SK-N-SH (cell line): ENCODE results near the gene TBX21. TPM values are rescaled to one million over a fixed set of nuclear protein-coding genes. Genes with fewer than 3 reads are reported as not detected.

Experiments used
- CTCF ChIA-PET: fragments of 300-600, 350-600 bp; formaldehyde crosslinking; extraction: SDS; loops from one replicate; lab custom pipeline; 2021; lab: Yijun Ruan, JAX
- POLR2A ChIA-PET: fragments of 350-600 bp; sonication (Branson Sonifier 250); formaldehyde crosslinking; extraction: SDS; loops from one replicate; lab custom pipeline; 2020; ENCODE audit warnings: antibody characterized with exemption, inconsistent platforms; lab: Yijun Ruan, JAX
- DNase-seq: peaks from one replicate; pipeline ENCODE4 v3.0.0; 2012
- H2AFZ ChIP-seq: fragments of 200-600 bp; sonication (generic); 2 replicates; pipeline ENCODE4 v1.8.1; 2016; ENCODE audit warnings: antibody characterized with exemption, mild to moderate bottlenecking, low read depth
- H3F3A ChIP-seq: fragments of 200-600 bp; sonication (generic); replicated peaks from 2 replicates; pipeline ENCODE3; 2016; ENCODE audit warnings: antibody characterized with exemption, mild to moderate bottlenecking; ENCODE audit not compliant: insufficient read depth
- H3K27ac ChIP-seq, 2 experiments: fragments of 200-500 bp in 1 of 2; fragments of 200-600 bp in 1 of 2; sonication (Bioruptor generic) in 1 of 2; sonication (generic), shearing (Covaris generic) in 1 of 2; 2 replicates each; pipeline versions ENCODE4 v1.5.1 to v1.6.1; 2014 to 2016; ENCODE audit warnings: low read depth in 2 of 2, inconsistent platforms in 1 of 2, low read length in 1 of 2, mild to moderate bottlenecking in 1 of 2, mixed read lengths in 1 of 2
- H3K27me3 ChIP-seq: fragments of 200-600 bp; sonication (generic), shearing (Covaris generic); 2 replicates; pipeline ENCODE4 v1.6.1; 2016; ENCODE audit warnings: mixed run types; ENCODE audit not compliant: insufficient read depth
- H3K36me3 ChIP-seq, 2 experiments: fragments of 200-500 bp in 1 of 2; fragments of 200-600 bp in 1 of 2; sonication (Bioruptor generic) in 1 of 2; sonication (generic) in 1 of 2; replicated peaks in 1 of 2; 2 replicates each; pipeline versions ENCODE3 to v1.5.1; 2014 to 2016; ENCODE audit warnings: low read length in 1 of 2, mild to moderate bottlenecking in 1 of 2; ENCODE audit not compliant: insufficient read depth in 2 of 2, control insufficient read depth in 1 of 2
- H3K4me1 ChIP-seq, 2 experiments: fragments of 200-500 bp in 1 of 2; fragments of 200-600 bp in 1 of 2; sonication (Bioruptor generic) in 1 of 2; sonication (generic), shearing (Covaris generic) in 1 of 2; 2 replicates each; pipeline versions ENCODE4 v1.5.1 to v1.6.1; 2014 to 2016; ENCODE audit warnings: low read depth in 1 of 2, low read length in 1 of 2, mixed run types in 1 of 2; ENCODE audit not compliant: insufficient read depth in 2 of 2, control insufficient read depth in 1 of 2
- H3K4me2 ChIP-seq: fragments of 200-600 bp; sonication (generic), shearing (Covaris generic); 2 replicates; pipeline ENCODE4 v1.6.1; 2017; ENCODE audit warnings: mixed run types
- H3K4me3 ChIP-seq, 2 experiments: fragments of 200-500 bp in 1 of 2; fragments of 200-600 bp in 1 of 2; sonication (Bioruptor generic) in 1 of 2; sonication (generic), shearing (Covaris generic) in 1 of 2; 2 replicates each; pipeline versions ENCODE4 v1.5.1 to v1.8.1; 2014 to 2016; ENCODE audit warnings: low read depth in 2 of 2, inconsistent platforms in 1 of 2, low read length in 1 of 2, mild to moderate bottlenecking in 1 of 2, mixed read lengths in 1 of 2, moderate library complexity in 1 of 2
- H3K79me2 ChIP-seq: fragments of 200-600 bp; sonication (generic); 2 replicates; pipeline ENCODE4 v1.8.1; 2017; ENCODE audit warnings: mild to moderate bottlenecking; ENCODE audit not compliant: insufficient read depth
- H3K9ac ChIP-seq: fragments of 200-600 bp; sonication (generic); 2 replicates; pipeline ENCODE4 v1.6.1; 2017; ENCODE audit warnings: mixed run types
- H3K9me2 ChIP-seq: fragments of 200-600 bp; sonication (generic); 2 replicates; pipeline ENCODE4 v1.6.1; 2017; ENCODE audit warnings: mixed run types
- H3K9me3 ChIP-seq: fragments of 200-600 bp; sonication (generic); 2 replicates; pipeline ENCODE4 v1.6.1; 2017; ENCODE audit warnings: mixed run types, mild to moderate bottlenecking, moderate library complexity
- H4K20me1 ChIP-seq: fragments of 200-600 bp; sonication (generic); 2 replicates; pipeline ENCODE4 v1.6.1; 2017; ENCODE audit warnings: mild to moderate bottlenecking, mixed run types; ENCODE audit not compliant: insufficient read depth
- FOSL2 ChIP-seq: IDR thresholded peaks from 2 replicates; pipeline ENCODE4 v1.4.0; 2012; ENCODE audit warnings: low read depth, mild to moderate bottlenecking, moderate library complexity, borderline replicate concordance
- FOXJ3 ChIP-seq: sonication (generic); formaldehyde crosslinking; IDR thresholded peaks from 2 replicates; pipeline ENCODE4 v1.5.1; 2020; ENCODE audit warnings: mild to moderate bottlenecking, missing genetic modification reagents
- GATA2 ChIP-seq: sonication (generic); formaldehyde crosslinking; IDR thresholded peaks from 2 replicates; pipeline ENCODE4 v1.5.0; 2020; ENCODE audit warnings: mild to moderate bottlenecking, missing genetic modification reagents
- MXI1 ChIP-seq: IDR thresholded peaks from 2 replicates; pipeline ENCODE4 v1.6.1; 2012; ENCODE audit warnings: mild to moderate bottlenecking, low read depth, low read length, improper control_type of control experiment
- SIN3A ChIP-seq: IDR thresholded peaks from 2 replicates; pipeline ENCODE4 v1.6.1; 2012; ENCODE audit warnings: low read depth, mild to moderate bottlenecking, low read length, moderate library complexity, borderline replicate concordance
- WGBS: methylation state at CpG from one replicate; pipeline ENCODE4 v1.1.6; 2017; ENCODE audit warnings: low lambda C conversion rate; 5-methylcytosine and 5-hydroxymethylcytosine counted together
- polyA plus RNA-seq, 3 experiments: library from polyadenylated mRNA; depleted of rRNA; stranded (reverse); fragments of >200 nt; gene quantifications; 2 replicates each; pipeline ENCODE4 v1.2.3, GENCODE V29; 2012
- TF ChIP-seq, protein P1 (sequence below): IDR thresholded peaks from 2 replicates; pipeline ENCODE4; 2012
- TF ChIP-seq, protein P2 (sequence below): IDR thresholded peaks from 2 replicates; pipeline ENCODE4 v1.6.1; 2012; ENCODE audit warnings: mild to moderate bottlenecking, low read depth, low read length, moderate library complexity
- TF ChIP-seq, protein P3 (sequence below): IDR thresholded peaks from 2 replicates; pipeline ENCODE4 v1.4.0; 2012; ENCODE audit warnings: low read depth, borderline replicate concordance

Gene TBX21
- polyA plus RNA-seq, 1 of the 3 experiments (the other 2 are of a cell fraction) = not detected

DNA sequence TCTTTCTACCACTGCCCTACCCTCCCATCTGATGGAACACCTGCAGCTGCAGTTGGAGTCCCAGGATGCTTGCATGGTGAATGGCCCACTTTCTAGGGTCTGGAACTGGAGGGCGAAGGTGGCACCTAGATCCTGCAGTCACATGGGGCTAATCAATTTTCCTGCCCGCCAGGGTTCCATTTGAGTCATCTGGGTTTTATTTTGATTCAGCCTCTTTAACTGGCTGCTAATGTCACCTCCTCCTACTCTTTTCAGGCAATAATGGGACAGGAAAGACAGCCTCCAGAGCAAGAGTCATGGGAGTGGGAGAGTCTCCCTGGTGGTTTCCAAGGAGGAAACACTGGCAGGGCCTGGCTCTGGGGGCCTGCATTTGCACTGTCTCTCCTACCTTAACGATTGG is 42.9 kb upstream of the TBX21 start (continued):
- TF ChIP-seq, protein P1, sequence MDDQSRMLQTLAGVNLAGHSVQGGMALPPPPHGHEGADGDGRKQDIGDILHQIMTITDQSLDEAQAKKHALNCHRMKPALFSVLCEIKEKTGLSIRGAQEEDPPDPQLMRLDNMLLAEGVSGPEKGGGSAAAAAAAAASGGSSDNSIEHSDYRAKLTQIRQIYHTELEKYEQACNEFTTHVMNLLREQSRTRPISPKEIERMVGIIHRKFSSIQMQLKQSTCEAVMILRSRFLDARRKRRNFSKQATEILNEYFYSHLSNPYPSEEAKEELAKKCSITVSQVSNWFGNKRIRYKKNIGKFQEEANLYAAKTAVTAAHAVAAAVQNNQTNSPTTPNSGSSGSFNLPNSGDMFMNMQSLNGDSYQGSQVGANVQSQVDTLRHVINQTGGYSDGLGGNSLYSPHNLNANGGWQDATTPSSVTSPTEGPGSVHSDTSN = no peak
- no peak for TF ChIP-seq FOXJ3 (CRISPR knock-in tag)

DNA sequence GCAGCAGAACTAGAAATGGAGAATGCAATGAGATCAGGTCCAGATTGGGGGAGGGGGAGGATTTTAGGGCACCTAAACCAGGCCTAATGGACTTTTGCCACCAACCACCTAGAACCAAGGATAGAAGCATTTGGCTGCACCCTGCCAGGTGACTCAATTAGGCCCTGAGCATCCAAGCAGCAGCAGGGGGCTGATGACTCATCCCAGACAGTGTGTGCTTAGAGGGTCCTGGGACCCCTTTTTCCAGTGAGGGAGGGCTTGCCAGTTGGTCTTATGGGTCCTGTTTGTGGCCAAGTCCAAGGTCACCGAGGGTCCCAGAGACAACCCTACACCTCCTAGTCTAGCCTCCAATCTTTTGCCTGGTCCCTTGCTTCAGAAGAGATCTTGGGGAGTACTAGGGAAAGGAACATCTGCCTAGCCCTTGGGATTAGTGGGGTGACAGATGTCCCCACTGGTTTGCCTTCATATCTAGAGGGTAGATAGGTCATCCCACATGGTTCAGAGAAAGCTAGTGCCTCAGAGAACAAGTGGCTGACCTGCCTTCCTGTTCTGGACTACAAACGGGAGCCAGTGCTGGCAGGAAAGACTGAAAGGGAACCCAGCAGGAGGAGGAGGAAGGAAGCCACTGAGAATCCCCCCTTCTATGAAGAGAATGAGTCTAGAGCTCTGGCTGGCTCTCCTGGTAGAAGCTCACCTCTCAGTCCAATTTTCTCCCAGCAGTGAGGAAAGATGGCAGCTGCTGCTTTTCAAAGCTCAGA is 40.7 kb upstream of the TBX21 start:
- no peak overlapping the region for H3K4me3 ChIP-seq
- TF ChIP-seq FOSL2 (no peak), MXI1 (no peak), SIN3A (no peak), GATA2 (no peak)
- TF ChIP-seq, protein P2, sequence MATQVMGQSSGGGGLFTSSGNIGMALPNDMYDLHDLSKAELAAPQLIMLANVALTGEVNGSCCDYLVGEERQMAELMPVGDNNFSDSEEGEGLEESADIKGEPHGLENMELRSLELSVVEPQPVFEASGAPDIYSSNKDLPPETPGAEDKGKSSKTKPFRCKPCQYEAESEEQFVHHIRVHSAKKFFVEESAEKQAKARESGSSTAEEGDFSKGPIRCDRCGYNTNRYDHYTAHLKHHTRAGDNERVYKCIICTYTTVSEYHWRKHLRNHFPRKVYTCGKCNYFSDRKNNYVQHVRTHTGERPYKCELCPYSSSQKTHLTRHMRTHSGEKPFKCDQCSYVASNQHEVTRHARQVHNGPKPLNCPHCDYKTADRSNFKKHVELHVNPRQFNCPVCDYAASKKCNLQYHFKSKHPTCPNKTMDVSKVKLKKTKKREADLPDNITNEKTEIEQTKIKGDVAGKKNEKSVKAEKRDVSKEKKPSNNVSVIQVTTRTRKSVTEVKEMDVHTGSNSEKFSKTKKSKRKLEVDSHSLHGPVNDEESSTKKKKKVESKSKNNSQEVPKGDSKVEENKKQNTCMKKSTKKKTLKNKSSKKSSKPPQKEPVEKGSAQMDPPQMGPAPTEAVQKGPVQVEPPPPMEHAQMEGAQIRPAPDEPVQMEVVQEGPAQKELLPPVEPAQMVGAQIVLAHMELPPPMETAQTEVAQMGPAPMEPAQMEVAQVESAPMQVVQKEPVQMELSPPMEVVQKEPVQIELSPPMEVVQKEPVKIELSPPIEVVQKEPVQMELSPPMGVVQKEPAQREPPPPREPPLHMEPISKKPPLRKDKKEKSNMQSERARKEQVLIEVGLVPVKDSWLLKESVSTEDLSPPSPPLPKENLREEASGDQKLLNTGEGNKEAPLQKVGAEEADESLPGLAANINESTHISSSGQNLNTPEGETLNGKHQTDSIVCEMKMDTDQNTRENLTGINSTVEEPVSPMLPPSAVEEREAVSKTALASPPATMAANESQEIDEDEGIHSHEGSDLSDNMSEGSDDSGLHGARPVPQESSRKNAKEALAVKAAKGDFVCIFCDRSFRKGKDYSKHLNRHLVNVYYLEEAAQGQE = no peak
- TF ChIP-seq, protein P3, sequence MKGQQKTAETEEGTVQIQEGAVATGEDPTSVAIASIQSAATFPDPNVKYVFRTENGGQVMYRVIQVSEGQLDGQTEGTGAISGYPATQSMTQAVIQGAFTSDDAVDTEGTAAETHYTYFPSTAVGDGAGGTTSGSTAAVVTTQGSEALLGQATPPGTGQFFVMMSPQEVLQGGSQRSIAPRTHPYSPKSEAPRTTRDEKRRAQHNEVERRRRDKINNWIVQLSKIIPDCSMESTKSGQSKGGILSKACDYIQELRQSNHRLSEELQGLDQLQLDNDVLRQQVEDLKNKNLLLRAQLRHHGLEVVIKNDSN = no peak
- H3K4me2 ChIP-seq = peak overlapping the region; percentile 85

More for the DNA sequence above, 40.7 kb upstream of the TBX21 start:
- H3K79me2 ChIP-seq = no peaks in the 10 kb centered on the region
- H3K9me3 ChIP-seq = no peaks in the 10 kb centered on the region
- H4K20me1 ChIP-seq = 0 out of 2 replicates have a peak, but pooled peaks cover 4% of the 10 kb centered on the region
- no peak overlapping the region for H2AFZ ChIP-seq
- WGBS = 72% methylated on average over 2 of the region's 2 CpGs
- POLR2A ChIA-PET = interaction anchor here (1.1 kb wide), 1 partner anchor 43 kb away, joined by 4 read pairs; the partner anchor contains the start of gene KPNB1
- no peak for DNase-seq
- H3K36me3 ChIP-seq = peaks cover 0 to 5% of the 10 kb centered on the region in 2 experiments
- CTCF ChIA-PET = interaction anchor here (0.6 to 11.3 kb wide), 9 partner anchors 9 to 155 kb away, joined by 3 to 211 read pairs (median 4); no protein-coding TSS in a partner anchor
- H3K27me3 ChIP-seq = no peaks in the 10 kb centered on the region
- no peaks in the 10 kb centered on the region for H3K9me2 ChIP-seq
- no peak overlapping the region for H3K9ac ChIP-seq
- peaks cover 14 to 23% of the 10 kb centered on the region in 2 experiments; a peak in 3 of 4 replicates for H3K4me1 ChIP-seq
- H3K27ac ChIP-seq = no peak overlapping the region
- H3F3A ChIP-seq = peaks cover 18% of the 10 kb centered on the region
